Peyer's patch (tissue), 4 donors: Measurements from ENCODE around the gene FAM110D.

Source experiments
- CTCF ChIP-seq, 6 experiments: fragments of 450-650 bp in 4 of 6; fragments of 200-600 bp in 2 of 6; sonication (generic) in 1 of 6; IDR thresholded peaks; one replicate each; pipeline ENCODE4 v1.5.1; 2017 to 2019; ENCODE audit warnings: antibody characterized with exemption in 6 of 6, mild to moderate bottlenecking in 3 of 6, moderate library complexity in 1 of 6
- POLR2A ChIP-seq, 2 donors: fragments of 450-650 bp; IDR thresholded peaks; one replicate each; pipeline ENCODE4 v1.5.1; 2017; ENCODE audit warnings: antibody characterized with exemption in 2 of 2, mild to moderate bottlenecking in 2 of 2, moderate library complexity in 2 of 2

- TF ChIP-seq CTCF (IDR thresholded peaks at IDR 0.05) (no peak), POLR2A (IDR thresholded peaks at IDR 0.05) (no peak)
These were observed 13.0 kb upstream of the FAM110D start for GRCh38 chr1:26145960-26146294.
